HTERT RPE-1 (cell line): ENCODE results near the gene SYT7.

Source experiments
- in situ Hi-C: fragments of 300-500 bp; cut with MboI; formaldehyde crosslinking; loops from 4 replicates; pipeline ENCODE4 v1.14.3; 2020; ENCODE audit warnings: low sequenced_read_pairs

The SYT7 gene

DNA sequence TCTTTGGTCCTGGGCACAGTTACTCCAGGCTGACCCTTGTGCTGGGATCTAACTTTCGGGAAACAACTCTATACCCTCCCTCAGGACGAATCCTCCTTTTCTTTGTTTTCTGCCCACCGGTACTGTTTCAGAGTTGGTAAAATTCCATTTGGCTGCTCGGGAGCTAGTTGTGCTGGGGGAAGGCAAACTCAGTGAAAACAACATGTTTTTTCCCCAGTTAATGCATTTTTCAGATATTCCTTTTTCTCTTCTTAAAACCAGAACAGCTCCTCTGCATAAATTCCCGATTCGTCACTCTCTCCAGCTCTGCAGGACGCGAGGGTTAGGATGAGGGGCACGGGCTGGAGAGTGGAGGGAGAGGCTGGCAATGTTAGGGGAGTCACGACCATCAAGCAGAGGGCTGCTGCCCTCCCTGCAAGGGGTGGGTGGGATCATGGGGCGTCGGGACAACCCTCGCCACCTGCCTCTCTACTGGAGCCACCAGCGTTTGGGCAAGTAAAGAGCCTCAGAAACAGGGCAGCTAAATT lies 41.0 kb downstream of the SYT7 start:
- in situ Hi-C loops: no loop called here

DNA sequence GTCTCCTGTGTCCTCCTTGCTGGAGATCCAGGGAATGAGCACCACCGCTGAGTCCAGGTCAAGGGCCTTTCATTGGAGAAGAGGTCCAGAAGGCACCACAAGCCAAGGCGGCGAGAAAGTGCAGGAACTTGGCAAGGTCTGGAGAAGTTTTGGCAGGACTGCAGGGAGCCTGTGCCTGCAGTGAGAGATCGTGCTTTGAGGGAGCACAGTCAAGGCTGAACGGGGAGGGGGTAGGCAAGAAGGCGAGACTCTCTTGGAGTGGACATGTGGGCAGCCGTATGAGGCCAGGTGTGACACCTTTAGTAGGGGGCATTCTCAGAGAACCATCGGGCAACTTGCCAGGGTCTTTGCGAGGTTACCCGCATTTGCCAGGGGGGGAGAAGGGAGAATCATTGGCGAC lies 41.9 kb downstream of the SYT7 start:
- in situ Hi-C loops: no loop called here

DNA sequence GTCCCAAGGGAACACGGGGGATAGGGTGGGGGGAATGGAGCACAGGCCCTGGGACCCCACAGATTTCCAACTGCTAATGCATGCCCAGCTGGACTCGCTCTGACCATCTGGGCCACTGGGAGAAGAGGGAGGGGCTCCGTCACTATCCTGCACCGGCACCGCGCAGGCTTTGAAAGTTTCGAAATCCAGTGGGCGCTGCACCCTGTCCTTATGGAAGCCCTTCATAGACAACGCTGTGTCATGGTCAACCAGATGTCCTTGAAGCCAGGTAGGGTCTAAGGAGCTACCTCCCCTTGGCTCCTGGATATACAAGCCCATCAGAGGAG lies 42.3 kb downstream of the SYT7 start:
- in situ Hi-C loops: no loop called here

DNA sequence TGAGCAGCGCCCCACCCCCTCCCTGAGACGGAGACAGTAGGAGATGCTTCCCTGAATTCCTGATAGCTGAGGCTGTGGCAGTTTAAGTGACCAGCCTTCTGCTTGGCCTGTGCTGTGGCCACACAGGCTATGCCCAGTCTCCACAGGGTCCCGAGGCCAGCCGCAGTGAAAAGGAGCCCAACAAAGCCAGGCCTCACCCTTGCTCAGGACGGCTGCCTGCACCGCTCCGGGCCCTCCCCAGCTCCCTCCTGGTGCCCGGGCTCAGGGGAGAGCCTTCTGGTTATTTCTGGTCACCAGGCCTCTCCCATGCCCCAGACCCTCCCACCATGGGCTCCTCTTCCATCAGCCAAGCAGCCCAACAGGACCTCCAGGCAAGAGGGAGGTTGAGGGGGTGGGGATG lies 43.5 kb downstream of the SYT7 start:
- in situ Hi-C loops: no loop called here

DNA sequence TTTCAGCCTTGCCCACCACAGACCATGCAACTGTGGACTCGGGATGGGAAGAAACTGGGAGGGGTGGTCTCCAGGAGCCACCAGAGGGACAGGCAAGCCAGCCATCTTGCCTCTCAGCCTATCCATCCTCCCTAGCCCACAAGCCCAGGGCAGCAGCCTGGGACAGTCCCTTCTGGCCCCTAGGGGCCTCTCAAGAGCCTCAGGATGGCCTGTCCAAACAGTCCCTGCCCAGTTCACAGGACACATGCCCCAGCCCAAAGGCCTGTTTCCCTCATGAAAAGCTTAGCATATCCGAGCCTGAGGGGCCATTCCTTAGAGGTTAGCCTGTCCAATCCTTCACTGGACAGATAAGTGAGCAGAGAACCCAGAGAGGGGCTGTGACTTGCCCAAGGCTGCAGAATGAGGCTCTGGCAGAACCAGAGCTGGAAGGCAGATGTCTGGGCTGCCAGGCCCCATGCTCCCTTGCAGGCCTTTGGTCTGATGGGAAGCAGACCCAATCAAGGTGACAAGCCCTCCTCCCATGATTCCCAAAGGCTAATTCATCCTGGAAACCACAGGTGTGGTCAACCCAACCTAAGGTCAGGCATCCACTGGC lies 44.1 kb downstream of the SYT7 start:
- in situ Hi-C loops: no loop called here

DNA sequence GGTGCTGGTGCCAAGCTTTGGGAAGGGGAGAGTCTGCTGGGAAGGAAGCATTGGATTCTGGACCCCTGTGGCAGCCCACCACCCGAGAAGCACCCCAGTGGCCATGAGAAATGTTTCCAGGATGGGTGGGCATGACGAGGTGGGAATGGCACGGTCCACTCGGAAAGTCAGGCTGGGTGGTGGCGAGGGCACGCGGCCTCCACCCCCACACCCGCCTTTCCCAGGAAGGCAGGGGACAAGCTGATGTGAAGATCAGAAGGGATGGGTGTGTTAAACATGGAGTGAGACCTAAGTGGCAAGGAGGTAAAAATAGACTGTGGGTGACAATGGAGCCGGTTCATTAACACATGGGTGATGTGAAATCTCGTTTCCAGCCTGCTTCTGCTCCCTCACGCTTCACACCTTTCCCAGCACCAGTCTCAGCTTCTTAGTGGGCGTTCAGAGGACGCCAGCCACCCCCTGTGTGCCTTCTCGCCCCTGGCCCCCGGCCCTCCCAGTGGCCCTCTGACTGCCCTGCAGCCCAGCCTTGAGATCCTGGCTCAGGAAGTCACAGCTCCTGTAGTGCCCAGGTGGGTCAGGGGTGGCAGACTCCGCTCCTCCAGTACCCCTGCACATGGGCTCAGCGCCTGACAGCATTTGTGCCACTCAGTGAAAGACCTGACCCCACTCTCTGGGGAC lies 44.7 kb downstream of the SYT7 start:
- in situ Hi-C loops: no loop called here

DNA sequence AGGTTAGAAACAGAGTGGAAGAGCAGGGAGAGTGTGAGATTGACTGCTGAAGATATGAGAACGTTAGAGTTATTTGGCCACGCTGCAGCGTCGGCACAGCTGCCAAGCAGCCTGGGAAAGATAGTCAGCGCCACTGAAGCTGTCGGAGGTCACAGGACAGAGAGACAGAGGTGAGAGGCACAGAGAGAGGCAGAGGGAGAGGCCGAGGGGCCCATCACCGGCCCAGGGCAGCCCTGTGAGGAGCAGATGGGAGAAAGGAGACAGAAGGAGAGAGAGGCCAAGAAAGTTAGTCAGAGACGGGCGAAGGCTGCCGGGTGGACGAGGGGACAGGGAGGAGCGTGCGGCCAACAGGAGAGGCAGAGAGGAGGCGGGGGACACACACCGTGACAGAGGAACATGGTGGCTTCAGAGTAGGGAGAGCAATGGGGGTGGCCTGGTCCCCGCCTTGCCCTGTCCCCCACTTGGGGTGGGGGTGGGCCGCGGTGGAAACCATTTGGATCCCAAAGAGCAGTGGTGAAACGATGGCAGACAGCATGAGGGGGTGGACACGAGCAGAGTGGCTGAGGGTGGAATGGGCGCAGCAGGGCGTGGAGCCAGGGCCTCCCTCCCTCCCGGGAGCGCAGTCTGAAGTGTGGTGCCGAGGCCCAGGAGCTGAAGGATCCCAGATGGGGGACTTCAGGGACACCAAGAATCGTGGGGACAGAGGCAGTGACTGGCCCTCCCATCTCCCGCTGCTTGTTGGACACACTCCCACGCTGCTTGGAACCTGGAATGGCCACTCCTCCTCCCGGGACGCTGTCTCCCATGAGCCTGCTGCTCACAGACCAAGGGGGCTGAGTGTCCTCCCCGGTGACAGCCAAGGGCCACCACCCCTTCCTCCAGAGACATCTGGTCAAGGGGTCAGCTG lies 45.7 kb downstream of the SYT7 start:
- in situ Hi-C loops: no loop called here

DNA sequence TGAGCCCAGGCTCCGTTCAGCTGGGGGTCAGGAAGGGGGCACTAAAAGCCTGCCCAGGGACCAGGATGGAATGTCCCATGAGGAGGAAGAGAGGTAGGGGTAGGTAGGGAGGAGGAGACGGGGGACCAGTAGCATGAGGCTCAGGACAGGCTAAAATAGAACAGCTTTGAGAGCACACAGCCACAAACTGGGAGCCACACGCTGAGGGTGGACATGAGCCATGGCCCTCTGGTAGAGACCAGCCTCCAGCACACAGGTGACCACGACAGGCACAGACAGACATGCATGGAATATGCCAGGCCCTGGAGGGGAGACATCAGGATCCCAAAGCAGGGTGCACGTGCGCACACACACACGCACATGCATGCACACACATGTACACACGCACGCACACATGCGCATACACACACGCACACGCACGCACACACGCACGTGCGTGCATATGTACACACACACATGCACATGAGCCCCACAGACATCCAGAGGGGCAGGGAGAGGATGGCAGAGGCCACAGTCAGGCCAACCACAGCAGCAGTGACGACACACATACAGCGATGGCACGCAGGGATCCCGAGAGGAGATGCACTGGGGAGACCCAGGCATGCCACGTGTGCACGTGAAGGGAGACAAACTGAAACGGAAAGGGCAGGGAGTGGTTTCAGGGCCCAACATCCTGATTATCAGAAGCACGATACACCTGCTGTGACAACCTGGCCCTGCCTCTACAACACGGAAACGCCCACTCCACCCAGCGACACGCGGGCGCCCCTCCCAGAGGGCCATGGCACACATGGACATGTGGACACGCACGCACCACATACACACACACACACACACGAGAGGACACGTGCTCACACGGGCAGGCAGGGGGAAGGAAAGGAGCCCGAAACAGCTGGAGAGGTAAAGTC lies 46.6 kb downstream of the SYT7 start:
- in situ Hi-C loops: no loop called here

DNA sequence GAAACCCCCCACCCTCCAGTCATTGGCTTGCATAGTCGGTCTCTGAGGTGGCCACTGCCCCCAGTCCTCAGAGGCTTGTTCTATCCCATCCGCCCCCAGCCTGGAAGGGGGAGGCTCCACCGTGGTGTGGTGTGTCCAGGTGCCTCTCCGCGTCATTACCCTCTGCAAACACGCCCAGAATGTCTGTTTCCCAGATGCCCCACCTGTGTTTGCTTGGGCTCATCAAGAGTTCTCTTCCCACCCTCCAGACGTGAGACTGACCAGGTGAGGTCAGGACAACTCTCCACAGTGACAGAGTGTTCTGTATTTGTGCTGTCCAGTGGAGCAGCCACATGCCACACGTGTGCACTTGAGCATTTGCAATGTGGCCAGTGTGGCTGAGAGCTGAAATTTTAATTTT lies 47.5 kb downstream of the SYT7 start:
- in situ Hi-C loops: no loop called here

DNA sequence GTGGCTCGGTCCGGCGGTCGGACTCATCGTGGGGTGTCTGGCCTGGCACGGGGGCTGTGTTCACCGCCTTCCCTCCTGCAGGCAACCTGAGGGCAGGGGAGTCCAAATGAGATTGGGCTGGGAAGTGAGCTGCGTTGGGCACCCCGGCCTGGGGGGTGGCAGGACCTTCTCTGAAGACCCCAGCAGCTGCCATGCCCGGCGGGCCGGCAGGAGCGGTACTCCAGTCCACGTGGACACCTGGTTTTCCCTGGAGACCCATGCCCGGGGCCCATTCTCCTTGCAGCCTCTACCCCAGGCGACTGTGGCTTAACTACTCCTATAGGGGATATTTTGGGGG lies 47.9 kb downstream of the SYT7 start:
- in situ Hi-C loops: no loop called here

DNA sequence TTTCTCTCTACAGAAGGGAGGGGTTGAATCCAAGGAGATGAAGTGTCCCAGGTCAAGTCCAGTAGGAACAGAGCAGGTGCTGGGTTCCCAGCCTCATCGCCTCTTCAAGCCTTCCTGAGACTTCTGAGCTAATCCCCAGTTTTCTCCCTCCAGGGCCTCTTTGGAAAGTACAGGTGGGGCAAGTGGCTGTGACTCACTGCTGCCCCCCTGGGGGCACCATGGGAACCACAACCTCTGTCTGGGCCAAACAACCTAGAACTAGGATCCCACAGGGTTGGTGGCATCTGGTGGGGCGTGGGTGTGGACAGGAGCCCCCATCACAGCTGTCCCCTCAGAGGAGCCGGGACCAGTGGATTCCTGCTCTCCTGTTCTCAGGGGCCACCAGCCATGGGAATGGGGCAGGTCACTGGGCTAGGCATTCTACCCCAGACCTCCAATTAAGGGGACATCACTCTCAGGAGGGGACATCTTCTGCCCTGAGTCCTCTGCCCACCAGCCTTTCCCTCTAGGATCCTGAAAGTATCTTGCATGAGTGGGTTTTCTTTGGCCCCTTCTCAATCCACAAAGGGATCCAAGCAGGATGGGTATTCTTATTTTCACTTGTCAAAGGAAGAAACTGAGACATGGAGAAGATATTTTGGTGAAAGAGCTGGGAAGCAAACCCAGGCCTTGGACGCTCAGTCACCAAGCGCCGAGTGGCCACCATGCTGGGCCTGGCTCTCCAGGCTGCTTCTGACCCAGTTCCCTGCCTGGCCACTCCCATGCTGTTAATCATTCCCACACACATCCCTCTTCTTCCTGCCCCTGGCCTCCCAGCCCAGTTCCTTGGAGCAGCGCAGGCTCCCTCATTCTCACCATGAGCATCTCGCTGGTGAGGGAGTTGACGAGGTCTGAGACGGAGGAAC lies 48.5 kb downstream of the SYT7 start:
- in situ Hi-C loops: no loop called here

DNA sequence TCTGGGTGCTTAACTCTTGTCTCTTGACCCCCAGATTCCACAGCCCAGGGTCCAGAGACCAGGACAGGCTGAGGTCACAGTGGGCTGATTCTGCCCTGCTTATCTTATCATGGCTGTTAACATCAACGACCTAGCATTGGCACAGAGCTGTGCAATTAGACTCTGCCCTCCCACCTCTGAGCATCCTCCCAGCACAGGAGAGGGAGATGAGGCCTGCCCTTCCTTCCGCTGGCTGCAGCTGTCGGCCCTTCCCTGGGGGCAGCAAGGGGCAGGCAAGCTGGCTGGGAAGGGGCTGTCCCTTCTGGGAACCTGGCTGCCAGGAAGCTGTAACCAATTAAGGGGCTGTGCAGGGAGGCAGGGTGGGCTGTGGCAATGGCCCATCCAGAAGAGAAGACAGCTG lies 49.8 kb downstream of the SYT7 start:
- in situ Hi-C loops: no loop called here

DNA sequence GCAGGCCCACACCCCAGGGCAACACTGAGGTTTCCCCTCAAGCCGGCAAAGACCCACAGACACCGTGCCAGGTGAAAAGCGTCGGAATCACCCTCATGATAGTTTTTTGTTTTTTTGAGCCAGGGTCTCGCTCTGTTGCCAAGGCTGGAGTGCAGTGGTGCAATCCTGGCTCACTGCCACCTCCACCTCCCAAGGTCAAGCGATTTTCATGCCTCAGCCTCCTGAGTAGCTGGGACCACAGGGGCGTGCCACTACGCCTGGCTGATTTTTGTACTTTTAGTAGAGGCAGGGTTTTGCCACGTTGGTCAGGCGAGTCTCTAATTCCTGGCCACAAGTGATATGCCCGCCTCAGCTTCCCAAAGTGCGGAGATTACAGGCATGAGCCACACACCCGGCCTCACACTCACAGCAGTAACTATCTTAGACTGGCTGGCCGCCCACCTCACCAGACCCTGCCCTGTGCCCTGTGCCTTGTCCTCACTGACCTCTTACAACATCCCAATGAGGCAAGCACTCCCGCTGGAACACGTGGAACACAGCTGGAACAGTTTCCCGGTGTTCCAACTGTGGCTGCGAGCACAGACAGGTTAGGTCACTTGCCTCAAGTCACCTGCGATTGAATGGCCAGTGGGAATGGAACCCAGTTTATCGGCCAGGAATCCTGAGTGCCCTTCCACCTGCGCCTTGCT lies 51.2 kb downstream of the SYT7 start:
- in situ Hi-C loops: no loop called here

DNA sequence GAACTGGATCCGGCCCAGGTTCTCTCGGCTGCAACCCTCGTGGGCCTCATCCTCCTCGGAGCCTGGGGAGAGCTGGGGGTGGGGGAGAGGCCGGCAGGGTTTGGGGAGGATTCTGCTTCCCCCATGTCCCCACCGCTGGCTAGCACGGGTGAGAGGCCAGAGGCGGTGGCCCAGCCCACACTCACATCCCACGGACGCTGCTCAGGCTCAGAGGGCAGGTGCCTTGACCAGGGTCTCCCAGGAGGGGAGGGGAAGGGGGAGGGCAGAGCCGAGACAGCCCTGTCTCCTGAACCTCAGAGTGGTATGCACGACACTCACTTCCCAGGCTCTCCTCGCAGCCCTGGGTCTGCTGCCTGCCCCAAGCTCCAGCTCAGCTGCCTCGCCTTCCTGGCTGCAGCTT lies 52.8 kb downstream of the SYT7 start:
- in situ Hi-C loops: no loop called here

DNA sequence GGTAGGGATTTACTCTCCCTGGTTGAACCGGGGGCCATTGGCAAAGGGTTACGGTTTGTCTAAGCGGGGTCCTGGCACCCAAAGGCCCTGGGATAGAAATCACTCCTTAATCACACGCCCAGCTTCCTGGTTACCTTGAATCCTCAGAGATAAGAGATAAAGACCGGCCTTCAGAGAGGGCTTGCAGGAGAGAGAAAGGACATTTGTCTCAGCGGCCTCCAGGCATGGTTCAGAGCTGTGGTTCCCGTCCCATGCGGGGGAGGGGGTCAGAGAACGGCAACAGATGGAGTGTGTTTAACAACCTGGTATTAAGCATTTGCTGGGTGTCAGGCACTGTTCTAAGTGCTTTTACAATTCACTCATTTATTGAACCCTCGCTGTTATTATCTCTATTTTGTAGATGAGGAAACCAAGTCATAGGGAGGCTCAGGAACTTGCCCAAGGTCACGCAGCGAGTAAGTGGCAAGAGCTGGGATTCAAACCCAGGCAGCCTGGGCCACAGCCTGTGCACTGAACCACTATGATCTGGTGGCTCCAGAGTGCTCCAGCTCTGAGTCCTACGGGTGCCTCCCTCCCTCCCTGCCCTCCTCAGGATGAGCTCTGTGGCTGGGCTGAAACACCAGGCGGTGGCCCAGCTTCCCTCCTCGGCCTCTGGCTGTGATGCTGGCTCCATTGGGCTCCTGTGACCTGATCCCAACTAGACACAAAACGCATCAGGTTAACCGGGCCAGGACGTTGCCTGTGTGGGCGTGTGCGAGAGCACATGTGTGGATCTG lies 53.7 kb downstream of the SYT7 start:
- in situ Hi-C loops: no loop called here

DNA sequence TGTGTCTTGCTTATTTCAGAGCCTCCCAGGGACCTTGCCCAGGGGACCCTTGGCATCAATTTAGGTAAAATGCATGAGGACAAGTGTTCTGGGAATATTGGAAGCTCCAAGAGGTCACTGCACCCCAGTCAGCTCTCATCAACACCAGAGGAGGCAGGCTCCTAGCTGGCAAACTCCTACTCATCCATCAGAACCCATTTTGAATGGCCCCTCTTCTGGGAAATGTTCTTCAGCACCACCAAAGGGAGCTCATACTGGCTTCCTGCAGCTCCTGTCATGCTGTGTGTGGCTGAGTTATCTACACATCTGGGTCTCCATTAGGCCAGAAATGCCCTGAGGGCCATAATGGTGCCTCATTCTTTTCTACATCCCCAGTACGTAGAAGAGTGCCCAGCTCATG lies 54.6 kb downstream of the SYT7 start:
- in situ Hi-C loops: no loop called here

DNA sequence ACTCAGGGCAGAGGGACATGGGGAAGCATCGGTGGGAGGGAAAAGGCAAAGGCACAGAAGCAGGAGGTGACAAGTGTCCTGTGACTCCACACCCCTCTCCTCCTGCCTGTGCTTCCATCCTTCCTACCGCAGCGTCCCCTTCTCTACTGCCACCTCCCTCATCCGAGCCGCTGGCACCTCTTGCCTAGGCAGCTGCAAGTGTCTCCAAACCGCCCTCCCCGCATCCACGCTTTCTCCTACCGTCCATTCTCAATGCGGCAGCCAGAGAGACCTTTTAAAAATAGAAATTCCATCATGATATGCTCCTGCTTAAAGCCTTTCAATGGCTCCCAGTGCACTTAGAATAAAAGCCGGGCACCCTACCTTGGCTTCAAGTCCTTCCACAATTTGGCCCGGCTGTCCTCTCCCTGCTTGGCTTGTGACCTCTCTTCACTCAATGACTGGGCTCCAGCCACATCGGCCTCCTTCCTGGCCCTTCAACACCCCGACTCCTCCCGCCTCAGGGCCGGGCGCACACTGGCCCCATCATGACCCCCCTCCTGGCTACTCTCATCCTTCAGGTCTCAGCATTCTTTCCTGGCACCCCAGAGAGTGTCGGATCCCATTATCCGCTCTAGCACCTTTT lies 55.8 kb downstream of the SYT7 start:
- in situ Hi-C loops: no loop called here

DNA sequence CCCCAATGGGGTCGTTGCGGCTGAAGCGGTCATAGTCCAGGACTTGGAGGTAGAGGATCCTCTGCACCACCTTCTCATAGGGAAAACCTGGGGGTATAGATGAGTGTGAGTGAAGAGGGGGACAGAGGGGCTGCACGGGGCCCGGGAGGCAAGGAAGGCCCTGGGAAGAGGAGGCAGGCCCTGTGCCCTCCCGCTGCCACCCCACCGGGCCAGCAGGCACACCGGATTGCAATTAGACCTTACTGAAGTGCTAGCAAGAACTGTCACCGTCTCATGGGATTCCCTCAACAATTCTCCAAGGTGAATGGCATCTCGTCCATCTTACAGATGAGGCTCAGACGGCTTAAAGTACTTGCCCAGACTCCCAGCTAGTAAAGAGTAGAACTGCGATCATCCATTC lies 56.4 kb downstream of the SYT7 start:
- in situ Hi-C loops: no loop called here
